Thyroid gland (tissue), 4 donors: Measurements from ENCODE around the gene OR8K3. TPM values are rescaled to one million over a fixed set of nuclear protein-coding genes. Genes with fewer than 3 reads are reported as not detected.

Source experiments
- DNase-seq, 2 donors: peaks; one replicate each; pipeline ENCODE4 v3.0.0-alpha.2; 2019
- H3K27ac ChIP-seq, 3 donors: fragments of 200-600 bp; sonication (generic); 1 replicate in 2 of 3; 2 replicates in 1 of 3; pipeline ENCODE4 v1.5.1; 2016 to 2019; ENCODE audit warnings: mild to moderate bottlenecking in 1 of 3, moderate library complexity in 1 of 3
- H3K27me3 ChIP-seq: fragments of 200-600 bp; sonication (generic); one replicate; pipeline ENCODE4 v1.5.1; 2019
- H3K36me3 ChIP-seq, 2 donors: fragments of 200-600 bp; sonication (generic); one replicate each; pipeline ENCODE4 v1.5.1; 2016 to 2019
- H3K4me1 ChIP-seq, 2 donors: fragments of 200-600 bp; sonication (generic); one replicate each; pipeline ENCODE4 v1.5.1; 2017 to 2019
- H3K4me3 ChIP-seq, 3 donors: fragments of 200-600 bp; sonication (generic); replicated peaks in 1 of 3; 1 replicate in 2 of 3; 2 replicates in 1 of 3; pipeline ENCODE4 v1.5.1; 2016; ENCODE audit warnings: mild to moderate bottlenecking in 1 of 3
- H3K9me3 ChIP-seq: fragments of 200-600 bp; sonication (generic); one replicate; pipeline ENCODE4 v1.5.1; 2017
- CTCF ChIP-seq, 6 experiments: fragments of 200-600 bp in 3 of 6; fragments of 450-650 bp in 3 of 6; sonication (generic) in 3 of 6; IDR thresholded peaks; one replicate each; pipeline ENCODE4 v1.5.1; 2016 to 2019; ENCODE audit warnings: antibody characterized with exemption in 6 of 6, mild to moderate bottlenecking in 2 of 6, inconsistent platforms in 1 of 6, moderate library complexity in 1 of 6
- POLR2A ChIP-seq, 2 donors: fragments of 450-650 bp; IDR thresholded peaks; one replicate each; pipeline ENCODE4 v1.6.1; 2017; ENCODE audit warnings: antibody characterized with exemption in 2 of 2, mild to moderate bottlenecking in 2 of 2, moderate library complexity in 1 of 2
- WGBS, 2 donors: methylation state at CpG; one replicate each; pipeline ENCODE4 v1.1.5; 2017; 5-methylcytosine and 5-hydroxymethylcytosine counted together
- intact Hi-C: fragments of 100-400 bp; cut with DNase I; formaldehyde crosslinking; loops from one replicate; pipeline ENCODE4 v1.15.1; 2023
- total RNA-seq, 4 donors: library from RNA; depleted of rRNA; stranded (reverse); fragments of >200 nt; gene quantifications; one replicate each; pipeline ENCODE4 v1.2.3, GENCODE V29; 2016

OR8K3 gene
- total RNA-seq = not detected

GRCh38 chr11:56314844-56315243 lies at the start of gene OR8K3:
OR8K3 (plus strand) TSS chr11:56315144; CDS start chr11:56318307, 3,163 bp downstream.
- H3K27ac ChIP-seq = no peak within 1 kb of the TSS
- no peaks in the 10 kb centered on the region for H3K4me1 ChIP-seq
- intact Hi-C loops = no loop called here
- DNase-seq = no peak
- no peak within 1 kb of the TSS for H3K4me3 ChIP-seq
- TF ChIP-seq CTCF (IDR thresholded peaks at IDR 0.05) = no peak
- no peak for TF ChIP-seq POLR2A (IDR thresholded peaks at IDR 0.05)
- no peaks in the 10 kb centered on the region for H3K27me3 ChIP-seq
- no peaks in the 10 kb centered on the region for H3K9me3 ChIP-seq
- H3K36me3 ChIP-seq = no peaks in the 10 kb centered on the region

DNA sequence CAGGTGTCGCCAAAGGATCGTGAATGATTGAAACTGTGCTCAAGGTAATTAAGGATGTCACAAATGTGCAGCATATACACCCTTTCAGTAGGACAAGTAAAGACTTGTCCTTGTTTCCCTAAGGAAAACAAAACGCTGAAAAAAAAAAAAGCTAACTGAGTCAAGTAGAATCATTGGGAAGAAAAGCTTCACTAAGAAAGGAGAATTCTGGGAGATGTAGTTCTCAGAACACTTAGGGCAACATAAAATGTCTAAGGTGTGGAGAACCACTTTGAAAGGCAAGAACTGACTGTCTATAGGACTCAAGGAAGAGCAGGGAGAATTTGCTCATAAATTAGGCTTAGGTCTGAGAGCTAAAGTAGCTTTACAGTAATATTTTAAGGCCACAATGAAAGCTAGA lies 43.9 kb upstream of the OR8K3 start:
- H3K4me1 ChIP-seq = no peaks in the 10 kb centered on the region
- no peak overlapping the region for H3K27ac ChIP-seq
- no peak for DNase-seq
- H3K9me3 ChIP-seq = no peaks in the 10 kb centered on the region
- H3K4me3 ChIP-seq = no peak overlapping the region
- 61 to 64% methylated on average over 3 of the region's 3 CpGs for WGBS, 2 donors
- H3K27me3 ChIP-seq = no peaks in the 10 kb centered on the region
- TF ChIP-seq CTCF (IDR thresholded peaks at IDR 0.05) (no peak), POLR2A (IDR thresholded peaks at IDR 0.05) (no peak)
- intact Hi-C loops = no loop called here
- no peaks in the 10 kb centered on the region for H3K36me3 ChIP-seq

- no peaks in the 10 kb centered on the region for H3K27me3 ChIP-seq
- intact Hi-C loops = no loop called here
- no peak within 1 kb of the TSS for H3K4me3 ChIP-seq
- TF ChIP-seq POLR2A (IDR thresholded peaks at IDR 0.05) = no peak
- no peak for TF ChIP-seq CTCF (IDR thresholded peaks at IDR 0.05)
- no peaks in the 10 kb centered on the region for H3K36me3 ChIP-seq
- no peak within 1 kb of the TSS for H3K27ac ChIP-seq
- DNase-seq = no peak
- no peaks in the 10 kb centered on the region for H3K9me3 ChIP-seq
- H3K4me1 ChIP-seq = no peaks in the 10 kb centered on the region
Observed at GRCh38 chr11:56273854-56274253, 41.1 kb upstream of the OR8K3 start, which contains the start of gene OR5T1. OR5T1 (plus strand) TSS chr11:56274154; CDS start chr11:56275639, 1,485 bp downstream.

DNA sequence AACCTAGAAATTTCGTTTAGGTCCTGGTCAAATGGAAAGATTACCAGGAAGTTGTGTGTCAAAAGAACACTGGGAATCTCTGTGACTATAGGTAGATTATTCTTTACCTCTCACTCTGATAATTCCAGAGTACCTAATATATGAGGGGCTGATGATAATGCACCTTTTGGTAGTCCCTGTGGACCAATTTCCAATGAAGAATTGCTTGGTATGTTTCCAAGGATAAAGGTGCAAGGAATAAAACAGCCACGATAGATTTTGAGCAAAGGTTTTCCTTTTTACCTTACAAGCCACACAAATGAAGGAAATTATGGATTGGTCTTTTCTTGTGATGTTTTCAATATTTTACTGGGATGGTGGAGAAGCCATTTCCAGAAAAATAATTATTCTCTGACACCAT lies 22.8 kb upstream of the OR8K3 start, which contains the start of gene OR8H1:
Gene OR8H1 (minus strand): TSS at position 101 of the 400 bp plus-strand sequence. CDS start 1,192 bp downstream, outside the sequence.
- intact Hi-C loops = no loop called here
- Histone ChIP-seq H3K4me1 (no peaks in the 10 kb centered on the region), H3K4me3 (no peak within 1 kb of the TSS), H3K27me3 (no peaks in the 10 kb centered on the region), H3K9me3 (no peaks in the 10 kb centered on the region), H3K36me3 (no peaks in the 10 kb centered on the region), H3K27ac (no peak within 1 kb of the TSS)
- TF ChIP-seq POLR2A (IDR thresholded peaks at IDR 0.05) (no peak), CTCF (IDR thresholded peaks at IDR 0.05) (no peak)
- no peak for DNase-seq
- WGBS, 2 donors = 73 to 74% methylated on average over 2 of the region's 2 CpGs

DNA sequence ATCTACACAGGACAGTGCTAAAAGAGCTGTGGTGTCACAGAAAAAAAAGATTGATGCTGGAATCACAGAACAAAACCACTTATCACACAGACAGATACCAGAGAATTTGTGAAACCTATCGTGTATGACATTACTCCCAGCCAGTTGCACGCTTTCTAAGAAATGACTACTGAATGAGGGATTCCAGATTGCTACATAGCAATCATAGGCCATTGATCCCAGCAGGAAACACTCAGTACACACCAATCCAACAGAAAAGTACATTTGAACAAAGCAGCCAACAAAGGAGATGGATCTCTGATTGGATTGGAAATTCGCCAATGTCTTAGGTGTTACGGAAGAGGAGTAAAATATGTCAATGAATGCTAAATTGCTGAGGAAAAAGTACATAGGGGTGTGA lies 18.0 kb upstream of the OR8K3 start:
- intact Hi-C loops = no loop called here
- H3K4me3 ChIP-seq = no peak overlapping the region
- TF ChIP-seq POLR2A (IDR thresholded peaks at IDR 0.05) (no peak), CTCF (IDR thresholded peaks at IDR 0.05) (no peak)

More for the DNA sequence above, 18.0 kb upstream of the OR8K3 start:
- Histone ChIP-seq H3K36me3 (no peaks in the 10 kb centered on the region), H3K9me3 (no peaks in the 10 kb centered on the region), H3K4me1 (no peaks in the 10 kb centered on the region), H3K27me3 (no peaks in the 10 kb centered on the region), H3K27ac (no peak overlapping the region)
- no peak for DNase-seq
- WGBS, 2 donors = 83 to 85% methylated on average over 4 of the region's 4 CpGs
